Stomach smooth muscle (tissue), 2 donors: Measurements from ENCODE around the gene CFAP77.

Source experiments
- H3K27ac ChIP-seq: one replicate; pipeline ENCODE4 v1.7.0; 2013; ENCODE audit warnings: mild to moderate bottlenecking, low read length, inconsistent platforms
- H3K27me3 ChIP-seq, 2 donors: one replicate each; pipeline ENCODE4 v1.7.0; 2013; ENCODE audit warnings: low read length in 2 of 2; ENCODE audit not compliant: insufficient read depth in 2 of 2, control insufficient read depth in 1 of 2
- H3K36me3 ChIP-seq, 2 donors: one replicate each; pipeline ENCODE4 v1.7.0; 2013; ENCODE audit warnings: low read length in 2 of 2; ENCODE audit not compliant: control insufficient read depth in 2 of 2, insufficient read depth in 2 of 2
- H3K4me1 ChIP-seq: one replicate; pipeline ENCODE4 v1.7.0; 2013; ENCODE audit warnings: low read length; ENCODE audit not compliant: control insufficient read depth, insufficient read depth
- H3K4me3 ChIP-seq, 2 donors: one replicate each; pipeline ENCODE4 v1.7.0; 2013; ENCODE audit warnings: low read length in 2 of 2
- H3K9ac ChIP-seq, 2 donors: one replicate each; pipeline ENCODE4 v1.7.0; 2013; ENCODE audit warnings: low read length in 2 of 2, mild to moderate bottlenecking in 1 of 2
- H3K9me3 ChIP-seq, 2 donors: one replicate each; pipeline ENCODE4 v1.7.0; 2013; ENCODE audit warnings: low read length in 2 of 2; ENCODE audit not compliant: control insufficient read depth in 2 of 2
- donor health status: healthy.
- donor health status: Pancreatic carcinoma.

Gene CFAP77

GRCh38 chr9:132381966-132382541 lies 28.0 kb upstream of the CFAP77 start:
- no peak overlapping the region for H3K4me3 ChIP-seq
- no peak overlapping the region for H3K27ac ChIP-seq
- no peaks in the 10 kb centered on the region for H3K9me3 ChIP-seq
- no peaks in the 10 kb centered on the region for H3K4me1 ChIP-seq
- H3K36me3 ChIP-seq, result peaks cover 47 to 51% of the 10 kb centered on the region in 2 donors
- H3K9ac ChIP-seq, result no peak overlapping the region
- H3K27me3 ChIP-seq, result no peaks in the 10 kb centered on the region

GRCh38 chr9:132383462-132383883 lies 26.5 kb upstream of the CFAP77 start:
- Histone ChIP-seq H3K27me3 (no peaks in the 10 kb centered on the region), H3K9ac (no peak overlapping the region), H3K4me1 (no peaks in the 10 kb centered on the region), H3K27ac (no peak overlapping the region), H3K9me3 (no peaks in the 10 kb centered on the region), H3K36me3 (peaks cover 43 to 49% of the 10 kb centered on the region in 2 donors), H3K4me3 (no peak overlapping the region)

- Histone ChIP-seq H3K27me3 (no peaks in the 10 kb centered on the region), H3K27ac (no peak overlapping the region), H3K4me1 (no peaks in the 10 kb centered on the region), H3K36me3 (peaks cover 42 to 47% of the 10 kb centered on the region in 2 donors), H3K9ac (no peak overlapping the region), H3K4me3 (no peak overlapping the region), H3K9me3 (no peaks in the 10 kb centered on the region)
These were observed 25.6 kb upstream of the CFAP77 start for GRCh38 chr9:132384376-132384775.

- Histone ChIP-seq H3K9me3 (no peaks in the 10 kb centered on the region), H3K36me3 (peaks cover 67% of the 10 kb centered on the region in 2 donors), H3K9ac (no peak overlapping the region), H3K4me3 (no peak overlapping the region), H3K4me1 (no peaks in the 10 kb centered on the region), H3K27ac (no peak overlapping the region), H3K27me3 (no peaks in the 10 kb centered on the region)
These were observed 22.9 kb upstream of the CFAP77 start for GRCh38 chr9:132387133-132387532.

GRCh38 chr9:132390966-132391365 lies 19.0 kb upstream of the CFAP77 start:
- peaks cover 58 to 60% of the 10 kb centered on the region in 2 donors for H3K36me3 ChIP-seq
- no peaks in the 10 kb centered on the region for H3K27me3 ChIP-seq

GRCh38 chr9:132391449-132391848 lies 18.6 kb upstream of the CFAP77 start:
- H3K27me3 ChIP-seq, result no peaks in the 10 kb centered on the region
- no peak overlapping the region for H3K4me3 ChIP-seq
- H3K9me3 ChIP-seq, result no peaks in the 10 kb centered on the region
- no peak overlapping the region for H3K27ac ChIP-seq
- H3K36me3 ChIP-seq, result peaks cover 60 to 61% of the 10 kb centered on the region in 2 donors
- no peak overlapping the region for H3K9ac ChIP-seq
- no peaks in the 10 kb centered on the region for H3K4me1 ChIP-seq

More at GRCh38 chr9:132390966-132391365, 19.0 kb upstream of the CFAP77 start:
- Histone ChIP-seq H3K4me3 (no peak overlapping the region), H3K9ac (no peak overlapping the region), H3K9me3 (no peaks in the 10 kb centered on the region), H3K4me1 (no peaks in the 10 kb centered on the region), H3K27ac (no peak overlapping the region)

GRCh38 chr9:132395560-132395959 lies 14.5 kb upstream of the CFAP77 start:
- Histone ChIP-seq H3K27me3 (no peaks in the 10 kb centered on the region), H3K27ac (no peak overlapping the region), H3K36me3 (peaks cover 42% of the 10 kb centered on the region in 2 donors), H3K4me1 (no peaks in the 10 kb centered on the region), H3K9me3 (no peaks in the 10 kb centered on the region), H3K9ac (no peak overlapping the region), H3K4me3 (no peak overlapping the region)

- no peak overlapping the region for H3K9ac ChIP-seq
These were observed 8.2 kb upstream of the CFAP77 start for GRCh38 chr9:132401824-132402223.

GRCh38 chr9:132404228-132404881 lies 5.7 kb upstream of the CFAP77 start:
- no peak overlapping the region for H3K27ac ChIP-seq
- H3K4me1 ChIP-seq, result peaks cover 13% of the 10 kb centered on the region
- no peak overlapping the region for H3K9ac ChIP-seq
- no peaks in the 10 kb centered on the region for H3K9me3 ChIP-seq
- H3K27me3 ChIP-seq, result no peaks in the 10 kb centered on the region
- no peak overlapping the region for H3K4me3 ChIP-seq
- peaks cover 5 to 7% of the 10 kb centered on the region in 2 donors for H3K36me3 ChIP-seq

More at GRCh38 chr9:132401824-132402223, 8.2 kb upstream of the CFAP77 start:
- H3K9me3 ChIP-seq, result no peaks in the 10 kb centered on the region
- H3K4me1 ChIP-seq, result peaks cover 9% of the 10 kb centered on the region
- H3K27ac ChIP-seq, result no peak overlapping the region
- H3K36me3 ChIP-seq, result peaks cover 18% of the 10 kb centered on the region in 2 donors
- H3K27me3 ChIP-seq, result no peaks in the 10 kb centered on the region
- H3K4me3 ChIP-seq, result no peak overlapping the region

GRCh38 chr9:132406554-132407122 lies 3.4 kb upstream of the CFAP77 start, which contains the start of gene TTF1:
Gene TTF1, minus strand, starts transcription at chr9:132406840. Its CDS starts 4,019 bp downstream, at chr9:132402821.
- Histone ChIP-seq H3K4me1 (peaks cover 26% of the 10 kb centered on the region), H3K27ac (no peak within 1 kb of the TSS)

More at GRCh38 chr9:132406554-132407122, 3.4 kb upstream of the CFAP77 start, which contains the start of gene TTF1:
- Histone ChIP-seq H3K36me3 (peaks cover 2% of the 10 kb centered on the region in 2 donors), H3K9me3 (no peaks in the 10 kb centered on the region), H3K4me3 (peak within 1 kb of the TSS; percentile 88 to 90), H3K9ac (peak within 1 kb of the TSS; percentile 60 to 79), H3K27me3 (peaks cover 12 to 22% of the 10 kb centered on the region in 2 donors)
